SH-SY5Y (cell line): ENCODE data around the gene ELF5.

ENCODE experiments used
- GATA2 ChIP-seq: IDR thresholded peaks from 2 replicates; pipeline ENCODE4 v1.6.1; 2011; ENCODE audit warnings: mild to moderate bottlenecking, low read depth, low read length
- GATA3 ChIP-seq: IDR thresholded peaks from 2 replicates; pipeline ENCODE4 v1.6.1; 2011; ENCODE audit warnings: low read depth, mild to moderate bottlenecking, low read length, moderate library complexity

Gene ELF5

DNA sequence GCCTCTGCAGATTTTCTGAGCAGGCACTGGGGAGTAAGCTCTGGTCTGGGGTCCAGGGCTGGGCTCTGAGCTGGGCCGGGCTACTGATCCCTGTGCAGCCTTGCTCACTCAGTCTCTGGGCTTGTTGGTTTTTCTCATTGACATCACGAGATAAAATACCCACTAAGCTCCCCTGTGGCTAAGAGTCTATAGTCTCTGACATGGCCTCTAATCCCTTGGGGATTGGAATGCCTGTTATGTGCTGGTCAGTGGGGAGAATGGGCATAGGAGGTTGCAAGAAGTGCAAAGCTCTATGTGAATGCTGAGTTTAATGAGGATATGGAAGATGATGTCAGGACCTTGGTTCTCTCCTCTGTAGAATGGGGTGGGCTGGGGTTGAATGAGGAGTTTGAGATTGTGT lies 23.3 kb downstream of the ELF5 start:
- no peak for TF ChIP-seq GATA3
- no peak for TF ChIP-seq GATA2

DNA sequence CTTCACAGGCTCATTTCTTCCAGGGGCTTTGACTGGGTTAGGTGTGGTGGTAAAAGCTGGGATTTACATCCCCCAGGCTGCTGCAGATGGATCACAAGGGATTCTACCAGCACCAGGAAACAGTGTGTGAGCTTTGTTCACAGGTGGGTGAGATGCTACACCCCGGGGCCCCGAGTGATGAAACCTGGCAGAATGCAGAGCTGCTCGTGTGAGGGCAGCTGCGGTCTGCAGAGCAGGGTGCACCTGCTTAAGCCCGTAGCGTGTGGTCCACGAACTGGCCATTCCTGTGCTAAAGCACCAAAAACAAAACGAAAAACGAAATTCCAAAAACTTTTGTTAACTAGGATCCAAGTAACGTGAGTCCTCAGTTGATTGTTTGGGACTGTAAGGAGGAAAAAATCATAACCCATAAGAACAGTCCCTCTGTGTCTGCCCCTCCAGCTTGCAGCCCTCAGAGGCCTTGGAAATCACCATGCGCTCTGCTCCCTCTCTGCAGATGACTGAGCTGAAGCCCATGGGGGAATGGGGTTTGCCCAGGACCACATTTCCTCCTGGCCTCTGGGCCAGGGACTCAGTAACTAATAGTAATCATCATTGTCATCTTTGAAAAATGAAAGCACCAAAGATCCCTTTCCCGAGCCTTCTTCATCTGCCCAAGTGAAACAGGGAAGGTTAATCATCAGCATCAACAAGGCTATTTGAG lies 24.6 kb downstream of the ELF5 start:
- TF ChIP-seq GATA2, result no peak
- no peak for TF ChIP-seq GATA3

DNA sequence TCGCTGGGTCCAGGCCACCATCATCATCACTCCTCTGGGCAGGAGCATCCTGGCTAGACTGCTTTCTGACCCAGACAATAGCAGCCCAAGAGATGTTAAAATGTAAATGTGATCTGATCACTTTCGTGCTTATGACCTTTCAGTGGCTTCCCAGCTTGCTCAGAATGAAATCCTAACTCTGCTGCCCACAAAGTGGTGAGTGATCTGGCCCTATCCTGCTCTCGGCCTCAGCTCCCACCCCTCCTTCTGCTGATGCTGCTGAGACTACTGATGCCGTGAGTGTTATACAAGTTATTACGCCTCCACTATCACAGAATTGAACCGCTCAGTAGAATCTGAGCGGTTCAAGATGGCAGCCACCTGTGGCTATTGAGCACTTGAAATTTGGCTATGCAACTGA lies 26.2 kb downstream of the ELF5 start:
- TF ChIP-seq GATA2, result no peak
- no peak for TF ChIP-seq GATA3

DNA sequence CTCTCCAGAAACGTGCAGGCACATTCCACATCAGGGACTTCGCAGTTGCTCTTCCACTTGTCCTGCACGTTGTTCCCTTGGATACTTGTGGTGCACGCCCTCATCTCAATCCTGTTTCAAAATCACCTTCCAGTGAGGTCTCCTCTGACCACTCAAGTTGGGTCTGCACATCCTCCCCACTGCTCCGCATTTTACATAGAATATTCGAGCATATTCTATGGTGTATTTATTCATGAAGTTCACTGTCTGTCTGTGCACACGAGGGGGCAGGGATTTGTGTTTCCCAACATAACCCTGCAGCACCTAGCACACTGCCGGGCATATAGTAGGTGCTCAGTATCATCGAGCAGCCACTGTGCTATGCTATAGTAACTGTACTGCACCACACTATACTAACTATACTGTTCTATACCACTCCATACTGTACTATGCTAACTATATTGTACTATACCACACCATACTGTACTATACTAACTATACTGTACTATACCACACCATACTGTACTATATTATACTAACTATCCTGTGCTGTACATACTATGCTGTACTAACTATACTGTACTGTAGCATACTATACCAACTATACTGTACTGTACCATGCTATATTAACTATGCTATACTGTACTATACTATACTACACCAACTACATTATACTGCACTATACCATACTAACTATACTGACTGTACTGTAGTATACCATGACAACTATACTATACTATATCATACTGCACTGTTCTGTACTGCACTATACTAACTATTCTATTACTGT lies 30.3 kb downstream of the ELF5 start:
- TF ChIP-seq GATA2 (no peak), GATA3 (no peak)

DNA sequence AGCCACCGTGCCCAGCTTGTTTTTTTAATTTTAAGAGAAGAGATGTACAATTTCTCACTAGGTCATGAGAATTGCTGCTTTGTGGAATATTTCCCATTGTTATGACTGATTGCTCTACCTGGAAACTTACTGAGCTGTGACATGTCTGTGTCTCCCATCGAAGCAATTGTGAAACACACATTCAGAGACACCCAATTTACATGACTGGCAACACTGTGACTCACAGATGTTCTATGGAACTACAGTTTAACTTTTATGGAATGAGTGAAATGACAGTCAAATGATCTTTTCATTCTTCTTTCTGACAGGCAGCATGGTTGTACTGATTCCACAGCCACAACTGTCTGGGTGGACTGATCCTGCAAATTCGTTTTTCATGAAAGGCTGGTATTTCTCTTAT lies 32.3 kb downstream of the ELF5 start:
- TF ChIP-seq GATA2 (no peak), GATA3 (no peak)

DNA sequence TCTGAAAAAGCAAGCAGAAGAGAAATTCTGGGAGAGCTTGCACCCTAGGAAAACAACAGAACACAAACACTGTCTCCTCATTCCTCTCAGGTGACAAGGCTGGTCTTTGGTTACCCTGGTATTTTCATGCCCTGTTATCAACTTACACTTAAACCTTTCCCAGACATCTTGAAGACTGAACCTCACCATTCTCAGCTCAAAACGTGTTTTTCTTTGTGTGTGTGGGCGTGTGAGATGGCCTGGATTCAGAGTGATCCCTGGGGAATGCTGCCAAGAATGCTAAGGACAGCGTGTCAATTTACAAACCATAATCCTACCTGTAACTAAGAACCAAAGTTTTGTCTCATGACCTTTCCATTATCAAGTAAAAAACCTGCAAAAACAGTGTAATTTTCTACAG lies 33.3 kb downstream of the ELF5 start:
- TF ChIP-seq GATA3 (no peak), GATA2 (no peak)

DNA sequence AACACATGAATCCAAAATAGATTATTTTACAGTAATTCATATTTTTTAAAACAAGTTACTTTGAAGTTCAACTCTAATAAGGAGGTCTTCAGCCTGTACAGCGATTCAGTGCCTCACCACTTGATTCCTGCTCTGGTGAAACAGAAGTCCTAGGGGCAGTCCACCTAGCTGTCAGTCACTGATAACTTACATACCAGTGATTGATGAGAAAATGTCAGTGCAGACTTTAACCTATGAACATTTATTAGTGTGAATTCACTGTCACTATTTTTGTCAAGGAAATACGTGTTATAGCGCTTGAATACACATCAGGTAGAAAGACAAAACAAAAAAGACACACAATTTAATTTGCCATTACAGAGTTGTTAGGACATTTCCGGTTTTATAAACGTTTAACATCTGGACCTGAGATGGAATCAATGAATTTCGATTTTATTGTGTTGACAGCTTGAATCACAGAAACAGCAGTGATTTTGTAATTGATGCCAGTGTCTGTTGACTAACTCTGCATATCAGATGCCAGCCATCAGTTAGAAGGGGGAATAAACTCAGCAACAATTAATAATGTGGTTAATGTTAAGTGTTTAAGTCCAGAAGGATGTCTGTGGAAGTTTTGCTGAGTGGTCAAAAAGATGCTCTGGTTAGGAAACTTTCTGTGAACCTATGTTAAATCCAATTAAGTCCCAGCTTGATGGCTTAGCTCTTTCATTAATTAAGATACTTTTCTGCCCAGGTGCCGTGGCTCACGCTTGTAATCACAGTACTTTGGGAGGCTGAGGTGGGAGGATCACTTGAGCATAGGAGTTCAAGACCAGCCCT lies 34.5 kb downstream of the ELF5 start:
- TF ChIP-seq GATA3, result peak; percentile 28; the same call in 1 of the 2 replicates
- TF ChIP-seq GATA2, result peak; percentile 33; the same call in 1 of the 2 replicates

DNA sequence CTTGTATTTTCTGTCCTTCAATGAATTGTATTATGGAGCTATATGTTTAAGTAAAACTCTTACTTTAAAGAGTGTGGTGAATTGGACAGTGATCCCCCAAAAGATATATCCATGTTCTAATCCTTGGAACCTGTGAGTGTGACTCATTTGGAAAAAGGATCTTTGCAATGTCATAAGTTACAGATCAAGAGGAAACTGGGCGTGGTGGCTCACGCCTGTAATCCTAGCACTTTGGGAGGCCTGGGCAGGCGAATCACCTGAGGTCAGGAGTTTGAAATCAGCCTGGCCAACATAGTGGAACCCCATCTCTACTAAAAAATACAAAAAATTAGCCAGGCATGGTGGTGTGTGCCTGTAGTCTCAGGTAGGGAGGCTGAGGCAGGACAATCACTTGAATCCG lies 36.7 kb downstream of the ELF5 start:
- no peak for TF ChIP-seq GATA2
- no peak for TF ChIP-seq GATA3

DNA sequence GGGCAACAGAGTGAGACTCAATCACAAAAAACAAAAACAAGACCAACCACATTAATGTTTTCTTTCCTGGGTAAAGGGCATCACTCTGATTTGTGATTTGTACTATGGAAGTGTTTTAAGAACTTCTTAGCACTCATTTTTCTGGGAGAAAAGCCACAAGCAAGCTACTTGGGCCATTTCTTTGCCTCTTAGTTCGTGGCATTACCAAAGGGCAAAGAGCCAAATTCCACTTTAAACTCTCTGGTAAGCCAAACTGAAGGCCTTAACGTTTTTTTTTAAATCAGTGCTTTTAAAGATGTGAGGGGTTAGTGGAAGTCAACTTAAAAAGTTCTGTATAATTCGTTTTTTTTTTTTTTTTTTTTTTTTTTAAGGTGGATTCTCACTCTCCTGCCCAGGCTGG lies 37.9 kb downstream of the ELF5 start:
- no peak for TF ChIP-seq GATA2
- no peak for TF ChIP-seq GATA3

DNA sequence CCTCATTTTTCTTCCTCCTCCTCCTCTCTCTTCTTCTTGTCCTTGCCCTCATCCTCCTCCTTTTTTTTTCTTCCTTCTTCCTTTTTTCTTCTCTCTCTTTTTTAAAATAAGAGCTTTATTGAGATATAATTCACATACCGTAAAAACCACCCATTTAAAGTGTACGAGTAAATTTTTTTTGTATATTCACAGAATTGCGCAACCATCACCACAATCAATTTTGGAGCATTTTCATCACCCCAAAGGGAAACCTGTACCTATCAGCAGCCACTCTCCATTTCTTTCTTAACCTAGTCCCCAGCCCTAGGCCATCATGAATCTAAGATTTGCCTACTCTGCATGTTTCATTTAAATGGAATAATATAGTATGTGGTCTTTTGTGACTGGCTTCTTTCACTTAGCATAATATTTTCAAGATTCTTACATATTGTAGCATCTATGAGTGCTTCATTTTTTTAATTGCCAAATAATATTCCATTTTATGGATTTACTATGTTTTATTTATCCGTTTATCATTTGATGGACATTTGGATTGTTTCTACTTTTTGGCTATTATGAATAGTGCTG lies 39.9 kb downstream of the ELF5 start:
- TF ChIP-seq GATA3, result no peak
- TF ChIP-seq GATA2, result no peak

DNA sequence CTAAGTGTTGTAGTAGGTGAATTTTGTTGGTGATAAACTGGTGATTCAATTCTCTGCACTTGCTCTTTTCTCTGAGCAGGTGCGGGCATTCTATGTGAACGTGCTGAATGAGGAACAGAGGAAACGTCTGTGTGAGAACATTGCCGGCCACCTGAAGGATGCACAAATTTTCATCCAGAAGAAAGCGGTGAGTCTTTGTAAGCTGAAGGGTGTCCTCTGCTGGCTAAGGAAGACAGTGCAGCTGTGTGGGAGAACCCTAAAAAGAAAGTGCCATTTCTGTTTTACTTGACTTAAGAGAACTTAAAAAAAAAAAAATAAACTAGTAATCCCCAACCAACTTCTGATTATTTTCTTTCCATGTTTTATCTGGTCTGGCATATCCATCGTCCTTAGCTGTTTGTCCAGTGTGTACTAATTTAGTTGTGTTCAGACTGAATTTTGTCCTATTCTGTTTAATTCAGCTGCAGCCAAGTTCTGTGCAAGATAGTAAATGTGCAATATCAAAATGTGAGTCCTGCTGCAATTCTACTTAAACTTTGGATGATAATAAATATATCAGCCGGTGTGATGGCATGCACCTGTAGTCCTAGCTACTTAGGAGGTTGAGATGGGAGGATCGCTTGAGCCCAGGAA lies 45.3 kb downstream of the ELF5 start:
- TF ChIP-seq GATA3, result no peak
- no peak for TF ChIP-seq GATA2

DNA sequence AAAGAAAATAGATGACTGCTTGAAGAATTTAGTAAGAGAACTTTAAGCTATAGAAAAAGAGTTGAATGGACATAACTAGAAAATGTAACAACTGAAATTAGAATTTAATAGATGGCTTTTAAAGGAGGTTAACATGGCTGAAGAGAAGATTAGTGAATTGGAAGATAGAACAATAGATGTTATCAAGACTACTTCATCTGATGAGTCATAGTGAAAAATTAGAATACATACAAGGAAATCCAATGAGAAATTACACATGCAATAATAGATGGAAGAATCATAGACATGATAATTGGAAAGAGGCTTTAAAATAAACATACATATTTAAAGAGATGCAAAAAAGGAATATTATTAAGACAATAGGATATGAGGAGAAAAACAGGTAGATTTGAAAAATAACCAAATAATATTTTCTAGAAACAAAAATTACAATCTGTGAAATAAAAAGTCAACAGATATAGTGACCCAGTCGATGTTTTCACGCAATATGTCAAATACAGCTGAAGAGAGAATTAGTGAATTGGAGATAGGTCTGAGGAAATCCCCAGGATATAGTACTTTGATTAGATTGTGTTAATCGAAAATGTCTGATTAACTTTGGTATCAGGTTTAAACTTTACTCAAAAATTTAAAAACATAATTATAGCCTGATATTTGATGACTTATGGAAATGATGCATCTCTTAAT lies 46.6 kb downstream of the ELF5 start:
- TF ChIP-seq GATA3 (0 out of 2 replicates have a peak, but pooled peaks have one; percentile 12), GATA2 (no peak)

DNA sequence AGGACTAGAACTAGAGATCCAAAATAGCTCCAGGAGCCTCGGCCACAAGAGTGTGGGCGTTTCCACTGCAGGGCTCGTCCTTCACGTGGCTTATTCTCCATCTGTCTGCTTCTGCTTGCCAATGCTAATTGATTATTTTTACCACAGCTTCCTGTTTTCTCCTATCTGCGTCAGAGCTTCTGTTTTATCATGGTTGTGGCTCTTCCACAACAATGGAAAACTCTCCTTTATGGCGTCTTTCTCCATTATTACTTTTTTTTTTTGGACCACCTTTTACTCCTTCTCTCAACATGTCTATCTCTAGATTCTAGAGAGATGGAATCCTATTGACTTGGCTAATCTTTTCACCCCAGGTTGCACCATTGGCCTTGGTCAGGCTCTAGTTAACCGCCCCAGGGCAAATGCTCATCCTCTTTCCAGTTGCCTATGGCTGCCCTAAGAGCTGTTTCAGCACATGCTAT lies 49.0 kb downstream of the ELF5 start:
- TF ChIP-seq GATA2 (no peak), GATA3 (no peak)

DNA sequence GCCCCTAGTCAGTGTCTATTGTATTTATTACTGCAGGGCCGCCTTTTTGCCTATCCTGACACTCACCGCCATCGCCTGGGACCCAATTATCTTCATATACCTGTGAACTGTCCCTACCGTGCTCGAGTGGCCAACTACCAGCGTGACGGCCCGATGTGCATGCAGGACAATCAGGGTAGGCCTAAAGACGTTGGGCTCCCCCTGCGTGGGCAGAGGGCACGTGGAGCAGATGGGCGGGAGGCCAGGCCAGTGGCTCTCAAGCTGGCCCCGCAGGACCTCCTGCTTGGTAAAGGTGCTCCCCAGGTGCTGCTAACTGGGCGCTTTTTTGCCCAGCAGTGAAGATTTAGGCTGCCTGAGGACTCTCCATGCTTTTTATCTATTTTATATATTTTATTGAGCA lies 52.4 kb downstream of the ELF5 start:
- no peak for TF ChIP-seq GATA3
- no peak for TF ChIP-seq GATA2
